H4 (cell line): Measurements from ENCODE around the gene ZNF48. TPM values are rescaled to one million over a fixed set of nuclear protein-coding genes. Genes with fewer than 3 reads are reported as not detected.

Experiments
- DNase-seq: peaks from one replicate; pipeline ENCODE4 v3.0.0-alpha.2; 2015; ENCODE audit warnings: low spot score
- total RNA-seq: library from RNA; depleted of rRNA; stranded (reverse); fragments of >200 nt; shearing (Covaris generic); gene quantifications from 2 replicates; pipeline ENCODE4 v1.2.3, GENCODE V29; 2014; rRNA removed

The ZNF48 gene
- total RNA-seq, 1 experiment from 2014 or later = 4.1 TPM

- DNase-seq = no peak
Observed at GRCh38 chr16:30443631-30444030, 48.4 kb downstream of the ZNF48 start.

- no peak for DNase-seq
Observed at GRCh38 chr16:30444231-30445148, 49.3 kb downstream of the ZNF48 start.

- DNase-seq = no peak
Observed at GRCh38 chr16:30445149-30445407, 49.9 kb downstream of the ZNF48 start.

GRCh38 chr16:30445408-30446202, 50.4 kb downstream of the ZNF48 start, which contains the start of gene SEPHS2:
SEPHS2 (minus strand) TSS chr16:30445874; CDS start chr16:30445727, 147 bp downstream.
- DNase-seq = peak; percentile 95

- DNase-seq = no peak
Observed at GRCh38 chr16:30446203-30446595, 51.0 kb downstream of the ZNF48 start.

GRCh38 chr16:30447512-30448226, 52.4 kb downstream of the ZNF48 start:
- DNase-seq = no peak

GRCh38 chr16:30449116-30449435, 53.9 kb downstream of the ZNF48 start:
- no peak for DNase-seq

Other genes starting within 250 kb of the ZNF48 start
- gene CORO1A, start 211.8 kb upstream of the ZNF48 start, total RNA-seq = 7.3 and 7.9 TPM in 2 replicates
- gene BOLA2B, start 201.8 kb upstream of the ZNF48 start, total RNA-seq = 177 and 278 TPM in 2 replicates
- gene SLX1A, start 201.5 kb upstream of the ZNF48 start, total RNA-seq = 24.7 and 61.0 TPM in 2 replicates
- gene SULT1A3, start 196.2 kb upstream of the ZNF48 start, total RNA-seq = 2.3 and 4.0 TPM in 2 replicates
- 0.43 and 0.46 TPM in 2 replicates for gene NPIPB13, start 146.9 kb upstream of the ZNF48 start, total RNA-seq
- gene CD2BP2, start 40.1 kb upstream of the ZNF48 start, total RNA-seq = 42.7 and 53.6 TPM in 2 replicates
- gene TBC1D10B, start 24.9 kb upstream of the ZNF48 start, total RNA-seq = 10.4 and 15.9 TPM in 2 replicates
- not detected in 2 replicates for gene MYL11, start 20.6 kb upstream of the ZNF48 start, total RNA-seq
- gene SEPTIN1, start 12.9 kb upstream of the ZNF48 start, total RNA-seq = not detected in 2 replicates
- gene ZNF771, start 12.2 kb downstream of the ZNF48 start, total RNA-seq = 12.0 and 24.3 TPM in 2 replicates
- 11.0 and 28.9 TPM in 2 replicates for gene DCTPP1, start 34.6 kb downstream of the ZNF48 start, total RNA-seq
- 7.3 and 8.9 TPM in 2 replicates for gene SEPHS2, start 50.5 kb downstream of the ZNF48 start, total RNA-seq
- gene ITGAL, start 77.3 kb downstream of the ZNF48 start, total RNA-seq = not detected in 2 replicates
- gene ZNF768, start 131.1 kb downstream of the ZNF48 start, total RNA-seq = 22.7 and 29.2 TPM in 2 replicates
- 1.5 and 2.6 TPM in 2 replicates for gene ZNF747, start 139.4 kb downstream of the ZNF48 start, total RNA-seq
- 3.2 and 5.2 TPM in 2 replicates for gene ZNF764, start 163.0 kb downstream of the ZNF48 start, total RNA-seq
- 3.1 and 6.0 TPM in 2 replicates for gene ZNF688, start 176.3 kb downstream of the ZNF48 start, total RNA-seq
- gene ZNF785, start 190.3 kb downstream of the ZNF48 start, total RNA-seq = 1.3 and 3.1 TPM in 2 replicates
- 9.6 TPM in 2 replicates for gene ZNF689, start 215.0 kb downstream of the ZNF48 start, total RNA-seq